Measurements from ENCODE around the gene SLC25A51.

SLC25A51 gene

DNA sequence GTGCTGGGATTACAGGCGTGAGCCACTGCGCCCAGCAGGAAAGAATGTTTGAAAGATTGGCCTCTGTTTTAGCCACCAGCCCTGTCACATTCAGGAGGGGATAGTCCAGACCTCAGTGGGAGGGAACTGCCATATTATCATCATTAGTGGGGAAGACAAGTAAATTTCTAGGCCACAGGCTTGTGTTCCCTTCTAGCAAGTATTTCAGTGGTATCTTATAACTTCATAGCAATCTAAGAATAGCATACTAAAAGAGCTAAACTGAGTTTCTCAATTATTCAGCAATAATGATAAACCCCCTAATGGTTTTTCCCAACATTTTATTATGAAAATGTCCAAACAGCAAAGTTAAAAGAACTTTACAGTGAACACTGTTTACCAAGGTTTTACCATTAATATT lies 30.0 kb downstream of the SLC25A51 start:
- TF ChIP-seq, protein P1, sequence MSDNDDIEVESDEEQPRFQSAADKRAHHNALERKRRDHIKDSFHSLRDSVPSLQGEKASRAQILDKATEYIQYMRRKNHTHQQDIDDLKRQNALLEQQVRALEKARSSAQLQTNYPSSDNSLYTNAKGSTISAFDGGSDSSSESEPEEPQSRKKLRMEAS (IDR thresholded peaks at IDR 0.05), result no peak
- TF ChIP-seq, protein P2, sequence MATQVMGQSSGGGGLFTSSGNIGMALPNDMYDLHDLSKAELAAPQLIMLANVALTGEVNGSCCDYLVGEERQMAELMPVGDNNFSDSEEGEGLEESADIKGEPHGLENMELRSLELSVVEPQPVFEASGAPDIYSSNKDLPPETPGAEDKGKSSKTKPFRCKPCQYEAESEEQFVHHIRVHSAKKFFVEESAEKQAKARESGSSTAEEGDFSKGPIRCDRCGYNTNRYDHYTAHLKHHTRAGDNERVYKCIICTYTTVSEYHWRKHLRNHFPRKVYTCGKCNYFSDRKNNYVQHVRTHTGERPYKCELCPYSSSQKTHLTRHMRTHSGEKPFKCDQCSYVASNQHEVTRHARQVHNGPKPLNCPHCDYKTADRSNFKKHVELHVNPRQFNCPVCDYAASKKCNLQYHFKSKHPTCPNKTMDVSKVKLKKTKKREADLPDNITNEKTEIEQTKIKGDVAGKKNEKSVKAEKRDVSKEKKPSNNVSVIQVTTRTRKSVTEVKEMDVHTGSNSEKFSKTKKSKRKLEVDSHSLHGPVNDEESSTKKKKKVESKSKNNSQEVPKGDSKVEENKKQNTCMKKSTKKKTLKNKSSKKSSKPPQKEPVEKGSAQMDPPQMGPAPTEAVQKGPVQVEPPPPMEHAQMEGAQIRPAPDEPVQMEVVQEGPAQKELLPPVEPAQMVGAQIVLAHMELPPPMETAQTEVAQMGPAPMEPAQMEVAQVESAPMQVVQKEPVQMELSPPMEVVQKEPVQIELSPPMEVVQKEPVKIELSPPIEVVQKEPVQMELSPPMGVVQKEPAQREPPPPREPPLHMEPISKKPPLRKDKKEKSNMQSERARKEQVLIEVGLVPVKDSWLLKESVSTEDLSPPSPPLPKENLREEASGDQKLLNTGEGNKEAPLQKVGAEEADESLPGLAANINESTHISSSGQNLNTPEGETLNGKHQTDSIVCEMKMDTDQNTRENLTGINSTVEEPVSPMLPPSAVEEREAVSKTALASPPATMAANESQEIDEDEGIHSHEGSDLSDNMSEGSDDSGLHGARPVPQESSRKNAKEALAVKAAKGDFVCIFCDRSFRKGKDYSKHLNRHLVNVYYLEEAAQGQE (IDR thresholded peaks at IDR 0.05; ENCODE audit: low read depth), result no peak
- no peak for TF ChIP-seq ZBTB7A (IDR thresholded peaks at IDR 0.05; ENCODE audit: low read depth)
- no peak for TF ChIP-seq FOXM1 (IDR thresholded peaks at IDR 0.05; ENCODE audit: borderline replicate concordance, low read depth)
- no peak for TF ChIP-seq EGR1 (IDR thresholded peaks at IDR 0.05)
- TF ChIP-seq YY1 (IDR thresholded peaks at IDR 0.05; ENCODE audit: low read depth), result no peak
- no peak for TF ChIP-seq CEBPB (IDR thresholded peaks at IDR 0.05)
- TF ChIP-seq TAF1 (IDR thresholded peaks at IDR 0.05; ENCODE audit: low read depth), result no peak

DNA sequence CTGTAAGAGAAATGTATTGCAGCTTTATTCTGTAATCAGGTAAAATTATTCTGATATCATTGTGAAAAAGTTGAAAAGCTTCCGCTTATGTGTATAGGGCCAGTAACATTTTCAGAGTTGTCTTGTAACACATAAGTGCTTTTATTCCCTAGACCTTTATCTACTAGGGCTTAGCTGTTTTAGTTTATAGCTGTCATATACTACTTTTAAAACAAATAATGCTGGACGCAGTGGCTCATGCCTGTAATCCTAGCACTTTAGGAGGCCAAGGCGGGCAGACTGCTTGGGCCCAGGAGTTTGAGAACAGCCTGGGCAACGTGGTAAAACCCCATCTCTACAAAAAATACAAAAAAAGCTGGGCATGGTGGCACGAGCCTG lies 33.1 kb downstream of the SLC25A51 start:
- no peak for TF ChIP-seq EP300 (IDR thresholded peaks at IDR 0.05; ENCODE audit: borderline replicate concordance)
- TF ChIP-seq RAD21 (IDR thresholded peaks at IDR 0.05; ENCODE audit: low read depth), result no peak
- TF ChIP-seq TAF1 (IDR thresholded peaks at IDR 0.05; ENCODE audit: low read depth), result no peak
- no peak for TF ChIP-seq ZBTB7A (IDR thresholded peaks at IDR 0.05; ENCODE audit: low read depth)
- TF ChIP-seq, protein P1 (IDR thresholded peaks at IDR 0.05), result no peak
- TF ChIP-seq, protein P3, sequence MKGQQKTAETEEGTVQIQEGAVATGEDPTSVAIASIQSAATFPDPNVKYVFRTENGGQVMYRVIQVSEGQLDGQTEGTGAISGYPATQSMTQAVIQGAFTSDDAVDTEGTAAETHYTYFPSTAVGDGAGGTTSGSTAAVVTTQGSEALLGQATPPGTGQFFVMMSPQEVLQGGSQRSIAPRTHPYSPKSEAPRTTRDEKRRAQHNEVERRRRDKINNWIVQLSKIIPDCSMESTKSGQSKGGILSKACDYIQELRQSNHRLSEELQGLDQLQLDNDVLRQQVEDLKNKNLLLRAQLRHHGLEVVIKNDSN (IDR thresholded peaks at IDR 0.05), result no peak
- TF ChIP-seq TEAD4 (IDR thresholded peaks at IDR 0.05), result no peak
- no peak for TF ChIP-seq TCF12 (IDR thresholded peaks at IDR 0.05; ENCODE audit: low read depth)
- TF ChIP-seq, protein P2 (IDR thresholded peaks at IDR 0.05; ENCODE audit: low read depth), result no peak
- TF ChIP-seq YY1 (IDR thresholded peaks at IDR 0.05; ENCODE audit: low read depth), result no peak
- TF ChIP-seq CEBPB (IDR thresholded peaks at IDR 0.05), result no peak
- TF ChIP-seq EGR1 (IDR thresholded peaks at IDR 0.05), result no peak
- no peak for TF ChIP-seq NFIC (IDR thresholded peaks at IDR 0.05)
- TF ChIP-seq CREB1 (IDR thresholded peaks at IDR 0.05; ENCODE audit: low read depth), result no peak
- no peak for TF ChIP-seq FOXM1 (IDR thresholded peaks at IDR 0.05; ENCODE audit: borderline replicate concordance, low read depth)

DNA sequence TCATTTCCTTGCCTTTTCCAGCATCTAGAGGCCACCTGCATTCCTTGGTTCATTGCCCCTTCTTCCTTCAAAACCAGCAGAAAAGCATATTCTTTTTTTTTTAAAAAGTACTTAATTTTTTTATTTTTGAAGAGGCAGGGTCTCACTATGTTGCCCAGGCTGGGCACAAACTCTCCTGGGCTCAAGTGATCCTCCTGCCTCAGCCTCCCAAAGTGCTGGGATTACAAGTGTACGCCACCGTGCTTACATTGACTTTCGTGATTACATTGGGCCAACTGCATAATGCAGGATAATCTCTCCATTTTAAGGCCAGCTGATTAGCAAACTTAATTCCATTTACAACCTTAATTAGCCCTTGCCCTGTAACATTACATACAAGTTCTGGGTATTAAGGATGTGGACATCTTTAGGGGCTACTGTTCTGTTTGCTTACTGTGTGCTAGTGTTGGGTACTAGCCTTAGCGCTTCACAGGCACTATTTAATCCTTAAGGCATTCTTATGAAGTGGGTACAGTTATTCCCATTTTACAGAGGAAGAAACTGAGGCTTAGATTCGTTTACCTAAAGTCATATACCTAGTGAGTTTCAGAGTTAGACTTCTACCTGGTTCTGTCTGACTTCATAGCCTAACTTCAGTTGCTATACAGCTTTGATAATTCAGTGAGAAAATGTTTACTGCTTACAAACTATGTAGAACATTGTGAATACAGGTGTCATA lies 33.7 kb downstream of the SLC25A51 start:
- TF ChIP-seq CREB1 (IDR thresholded peaks at IDR 0.05; ENCODE audit: low read depth), result no peak
- TF ChIP-seq TAF1 (IDR thresholded peaks at IDR 0.05; ENCODE audit: low read depth), result no peak
- TF ChIP-seq ZBTB7A (IDR thresholded peaks at IDR 0.05; ENCODE audit: low read depth), result no peak
- TF ChIP-seq TCF12 (IDR thresholded peaks at IDR 0.05; ENCODE audit: low read depth), result no peak
- TF ChIP-seq YY1 (IDR thresholded peaks at IDR 0.05; ENCODE audit: low read depth), result no peak
- no peak for TF ChIP-seq EGR1 (IDR thresholded peaks at IDR 0.05)
- TF ChIP-seq FOXM1 (IDR thresholded peaks at IDR 0.05; ENCODE audit: borderline replicate concordance, low read depth), result no peak
- no peak for TF ChIP-seq TEAD4 (IDR thresholded peaks at IDR 0.05)
- no peak for TF ChIP-seq NFIC (IDR thresholded peaks at IDR 0.05)
- TF ChIP-seq, protein P3 (IDR thresholded peaks at IDR 0.05), result no peak
- TF ChIP-seq, protein P2 (IDR thresholded peaks at IDR 0.05; ENCODE audit: low read depth), result no peak
- TF ChIP-seq CEBPB (IDR thresholded peaks at IDR 0.05), result no peak
- no peak for TF ChIP-seq RAD21 (IDR thresholded peaks at IDR 0.05; ENCODE audit: low read depth)
- TF ChIP-seq EP300 (IDR thresholded peaks at IDR 0.05; ENCODE audit: borderline replicate concordance), result no peak
- TF ChIP-seq, protein P1 (IDR thresholded peaks at IDR 0.05), result no peak

DNA sequence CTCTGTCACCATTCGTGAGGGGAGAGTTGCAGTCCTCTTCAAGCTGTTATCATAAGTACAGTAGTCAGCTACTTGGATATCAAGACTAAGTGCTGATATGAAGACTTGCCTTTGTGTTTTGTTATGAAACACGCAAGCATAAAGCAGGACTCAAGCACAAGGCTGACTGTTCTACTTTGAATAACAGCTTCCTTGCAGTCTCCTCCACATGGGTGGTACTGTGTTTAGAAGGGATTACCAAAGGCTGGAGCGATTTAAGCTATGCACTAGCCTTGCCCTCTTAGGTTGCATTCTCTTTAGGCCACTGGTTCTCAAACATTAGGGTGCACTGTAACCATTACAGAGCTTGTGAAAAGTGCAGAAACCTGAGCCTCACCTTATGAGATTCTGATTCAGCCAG lies 41.4 kb downstream of the SLC25A51 start:
- no peak for TF ChIP-seq EP300 (IDR thresholded peaks at IDR 0.05; ENCODE audit: borderline replicate concordance)
- no peak for TF ChIP-seq ZBTB7A (IDR thresholded peaks at IDR 0.05; ENCODE audit: low read depth)
- TF ChIP-seq, protein P3 (IDR thresholded peaks at IDR 0.05), result no peak
- TF ChIP-seq CREB1 (IDR thresholded peaks at IDR 0.05; ENCODE audit: low read depth), result no peak
- TF ChIP-seq RAD21 (IDR thresholded peaks at IDR 0.05; ENCODE audit: low read depth), result no peak
- no peak for TF ChIP-seq TCF12 (IDR thresholded peaks at IDR 0.05; ENCODE audit: low read depth)
- TF ChIP-seq NFIC (IDR thresholded peaks at IDR 0.05), result no peak
